ENCODE results near the gene ID4.
A peak's percentile ranks its signal among the peaks of the same experiment; 100 is the strongest.

The ID4 gene, protein sequence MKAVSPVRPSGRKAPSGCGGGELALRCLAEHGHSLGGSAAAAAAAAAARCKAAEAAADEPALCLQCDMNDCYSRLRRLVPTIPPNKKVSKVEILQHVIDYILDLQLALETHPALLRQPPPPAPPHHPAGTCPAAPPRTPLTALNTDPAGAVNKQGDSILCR

DNA sequence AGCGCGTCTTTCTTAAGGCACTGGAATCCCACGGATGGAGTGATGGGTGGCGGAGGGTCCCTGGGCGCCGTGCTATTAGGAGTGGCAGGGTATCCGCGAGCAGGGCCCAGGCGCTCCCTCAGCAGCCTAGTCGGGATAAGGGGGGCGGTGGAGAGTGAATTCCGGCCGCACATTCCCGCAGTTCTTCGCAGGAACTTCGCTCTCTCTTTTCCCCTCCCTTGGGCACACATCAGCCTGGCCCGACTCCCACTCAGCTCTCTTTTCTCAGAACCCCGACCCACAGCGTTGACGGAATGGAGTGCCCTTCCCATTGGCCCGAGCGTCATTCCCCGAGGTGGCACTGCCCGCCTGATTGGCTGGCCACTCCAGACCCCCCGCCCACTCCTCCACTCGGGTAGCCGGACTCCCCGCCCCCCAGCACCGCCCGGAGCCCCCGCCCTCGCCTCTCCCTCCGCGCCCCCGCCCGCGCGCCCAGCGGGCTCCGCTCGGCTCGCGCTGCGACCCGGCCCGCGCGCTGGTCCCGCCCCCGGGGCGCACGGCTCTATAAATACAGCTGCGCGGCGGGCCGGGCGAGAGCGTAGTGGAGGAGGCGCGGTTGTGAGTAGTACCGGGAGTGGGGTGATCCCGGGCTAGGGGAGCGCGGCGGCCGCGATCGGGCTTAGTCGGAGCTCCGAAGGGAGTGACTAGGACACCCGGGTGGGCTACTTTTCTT is at the start of gene ID4:
TSS of gene ID4 (plus strand) at position 572 of the 712 bp plus-strand sequence. CDS start 385 bp downstream, outside the sequence.
- no peak for FAIRE-seq
- DNase-seq (ENCODE audit: insufficient read length, low spot score): peak; percentile 80
- TF ChIP-seq, protein P1, sequence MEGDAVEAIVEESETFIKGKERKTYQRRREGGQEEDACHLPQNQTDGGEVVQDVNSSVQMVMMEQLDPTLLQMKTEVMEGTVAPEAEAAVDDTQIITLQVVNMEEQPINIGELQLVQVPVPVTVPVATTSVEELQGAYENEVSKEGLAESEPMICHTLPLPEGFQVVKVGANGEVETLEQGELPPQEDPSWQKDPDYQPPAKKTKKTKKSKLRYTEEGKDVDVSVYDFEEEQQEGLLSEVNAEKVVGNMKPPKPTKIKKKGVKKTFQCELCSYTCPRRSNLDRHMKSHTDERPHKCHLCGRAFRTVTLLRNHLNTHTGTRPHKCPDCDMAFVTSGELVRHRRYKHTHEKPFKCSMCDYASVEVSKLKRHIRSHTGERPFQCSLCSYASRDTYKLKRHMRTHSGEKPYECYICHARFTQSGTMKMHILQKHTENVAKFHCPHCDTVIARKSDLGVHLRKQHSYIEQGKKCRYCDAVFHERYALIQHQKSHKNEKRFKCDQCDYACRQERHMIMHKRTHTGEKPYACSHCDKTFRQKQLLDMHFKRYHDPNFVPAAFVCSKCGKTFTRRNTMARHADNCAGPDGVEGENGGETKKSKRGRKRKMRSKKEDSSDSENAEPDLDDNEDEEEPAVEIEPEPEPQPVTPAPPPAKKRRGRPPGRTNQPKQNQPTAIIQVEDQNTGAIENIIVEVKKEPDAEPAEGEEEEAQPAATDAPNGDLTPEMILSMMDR (IDR thresholded peaks at IDR 0.05; ENCODE audit: insufficient read depth, missing control alignments): no peak

DNA sequence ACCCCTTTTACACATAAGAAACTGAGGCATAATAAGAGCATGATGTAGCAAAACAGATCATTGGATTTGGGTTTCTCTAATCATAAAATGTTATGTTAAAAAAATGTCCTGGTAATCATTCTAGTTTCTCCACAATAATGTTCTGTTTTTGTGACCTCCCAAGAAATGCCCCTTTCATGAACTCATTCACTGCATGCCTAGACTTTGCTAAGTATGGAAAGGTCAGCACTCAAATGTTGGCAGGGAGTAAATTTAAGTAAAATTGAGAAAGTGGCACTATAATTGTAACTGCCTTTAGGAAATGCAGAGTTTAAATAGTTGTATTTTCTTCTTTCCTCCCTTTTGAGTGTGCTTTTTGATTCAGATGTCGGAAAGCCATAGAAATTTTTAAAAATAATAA is 48.5 kb upstream of the ID4 start:
- DNase-seq (ENCODE audit: insufficient read length, low spot score) (no peak), FAIRE-seq (no peak)
- TF ChIP-seq, protein P1 (IDR thresholded peaks at IDR 0.05; ENCODE audit: insufficient read depth, missing control alignments): no peak

DNA sequence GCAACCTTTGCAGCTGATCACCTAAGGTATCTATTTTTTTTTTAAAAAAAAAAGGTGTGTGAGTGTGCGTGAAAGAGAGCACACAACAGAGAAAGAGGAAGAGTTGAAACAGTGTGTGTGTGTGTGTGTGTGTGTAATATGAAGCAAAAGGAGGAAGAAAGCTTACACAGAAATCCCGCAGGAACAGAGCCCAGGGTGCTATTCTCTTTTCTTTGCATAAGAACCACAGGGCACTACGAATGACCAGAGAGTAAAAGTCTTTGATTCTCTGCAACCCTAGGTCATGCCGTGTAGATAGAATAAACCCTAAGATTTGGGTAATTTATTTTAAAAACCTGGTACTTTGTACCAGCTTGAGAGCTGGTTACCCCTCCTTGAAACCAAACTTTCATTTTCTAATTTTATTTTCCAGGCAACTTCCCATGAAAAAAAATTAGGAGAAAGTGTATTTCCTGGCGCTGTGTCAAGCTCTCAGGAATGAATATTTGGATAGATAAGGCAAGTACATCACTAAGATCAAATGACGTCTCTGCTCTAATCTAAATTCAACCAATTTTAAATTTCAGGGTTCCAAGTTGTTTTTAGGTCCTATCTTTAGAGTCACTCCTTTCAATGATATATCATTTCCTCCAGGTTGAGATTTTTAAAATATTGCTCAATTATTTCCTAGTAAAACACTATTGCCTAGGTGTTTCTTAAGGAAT is 47.9 kb upstream of the ID4 start:
- FAIRE-seq (no peak), DNase-seq (ENCODE audit: insufficient read length, low spot score) (no peak)
- TF ChIP-seq, protein P1 (IDR thresholded peaks at IDR 0.05; ENCODE audit: insufficient read depth, missing control alignments): no peak

DNA sequence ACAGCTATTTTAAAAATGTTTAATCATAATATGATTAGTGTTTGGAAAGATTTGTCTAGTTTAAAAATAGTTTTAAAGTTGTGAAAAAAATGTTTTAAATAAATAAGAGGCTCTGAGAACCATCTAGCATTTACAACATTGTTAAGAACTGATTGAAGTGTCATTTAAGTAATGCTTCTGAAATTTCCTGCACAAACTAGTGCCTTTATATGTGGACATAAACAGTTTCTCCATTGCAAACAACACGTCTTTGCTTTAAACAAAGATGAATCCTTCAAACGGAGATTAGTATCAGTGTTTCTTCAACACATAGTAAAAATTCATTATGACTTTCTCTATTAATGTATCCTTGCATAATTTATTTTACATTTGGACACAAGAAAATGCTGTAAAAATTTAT is 45.9 kb upstream of the ID4 start:
- FAIRE-seq (no peak), DNase-seq (ENCODE audit: insufficient read length, low spot score) (no peak)
- TF ChIP-seq, protein P1 (IDR thresholded peaks at IDR 0.05; ENCODE audit: insufficient read depth, missing control alignments): no peak

DNA sequence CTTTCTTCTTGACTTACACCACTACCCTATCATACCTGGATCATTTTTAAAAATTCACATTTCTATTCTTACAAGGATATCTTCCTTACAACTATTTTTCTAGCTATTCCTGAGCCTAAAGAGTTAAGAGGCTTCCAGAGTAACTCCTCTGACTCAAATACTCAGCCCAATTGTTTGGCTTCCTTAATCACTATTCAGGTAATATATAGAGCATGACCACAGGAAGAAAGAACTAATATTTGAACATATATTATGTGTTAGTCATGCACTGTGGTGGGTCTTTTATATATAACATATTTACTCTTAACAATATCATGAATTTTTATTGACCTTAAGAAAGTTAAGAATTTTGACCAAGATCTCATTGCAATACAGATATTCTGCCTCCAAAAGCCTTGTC is 42.0 kb upstream of the ID4 start:
- TF ChIP-seq, protein P1 (IDR thresholded peaks at IDR 0.05; ENCODE audit: insufficient read depth, missing control alignments): no peak
- no peak for DNase-seq (ENCODE audit: insufficient read length, low spot score)
- no peak for FAIRE-seq

DNA sequence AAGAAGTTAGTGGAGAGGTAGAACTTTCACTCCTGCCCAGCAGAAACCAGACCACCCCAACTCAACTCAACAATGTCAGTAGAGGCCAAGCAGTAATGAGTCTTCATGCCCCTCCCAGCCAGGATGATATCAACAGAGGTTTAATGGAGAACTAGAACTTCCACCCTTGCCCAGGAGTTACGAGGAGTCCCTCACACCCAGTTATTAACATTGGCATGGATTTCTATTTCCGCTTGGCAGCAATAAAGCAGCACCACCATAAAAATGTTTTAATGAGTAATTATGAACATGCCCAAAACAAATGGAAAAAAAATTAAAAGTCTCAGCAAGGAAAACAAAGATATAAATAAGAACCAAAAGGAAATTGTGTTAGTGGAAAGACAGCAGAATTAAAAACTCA is 40.7 kb upstream of the ID4 start:
- TF ChIP-seq, protein P1 (IDR thresholded peaks at IDR 0.05; ENCODE audit: insufficient read depth, missing control alignments): no peak
- FAIRE-seq (no peak), DNase-seq (ENCODE audit: insufficient read length, low spot score) (no peak)

DNA sequence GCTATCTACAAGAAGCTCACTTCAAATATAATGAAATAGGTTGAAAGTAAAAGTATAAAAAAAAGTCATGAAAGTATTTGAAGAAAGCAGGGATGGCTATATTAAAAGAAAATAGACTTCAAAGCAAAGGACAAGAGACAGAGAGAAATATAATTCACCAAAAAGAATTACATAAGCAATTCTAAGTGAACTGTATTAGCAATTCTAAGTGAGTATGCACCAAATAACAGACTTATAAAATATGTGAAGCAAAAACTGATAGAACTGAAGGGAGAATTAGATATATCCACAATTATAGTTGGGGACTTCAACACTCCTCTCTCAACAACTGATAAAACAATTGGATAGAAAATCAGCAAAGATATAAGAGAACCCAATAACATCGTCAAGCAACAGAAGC is 38.8 kb upstream of the ID4 start:
- TF ChIP-seq, protein P1 (IDR thresholded peaks at IDR 0.05; ENCODE audit: insufficient read depth, missing control alignments): no peak
- no peak for FAIRE-seq

More for the DNA sequence above, 38.8 kb upstream of the ID4 start:
- DNase-seq (ENCODE audit: insufficient read length, low spot score): no peak

Measured in D721Med (cell line).